Fibroblast of villous mesenchyme (primary cell): ENCODE results near the gene TRPM2. TPM values are rescaled to one million over a fixed set of nuclear protein-coding genes. Genes with fewer than 3 reads are reported as not detected.
"Not testable (repeated sequence)": the region's sequence is repeated elsewhere in the genome, so short reads cannot be mapped to it uniquely, and the experiment has no call there.

ENCODE experiments used
- DNase-seq: peaks from one replicate; pipeline ENCODE4 v3.0.0-alpha.2; 2010; ENCODE audit warnings: low read depth
- H3K4me3 ChIP-seq: 2 replicates; pipeline ENCODE4 v1.5.1; 2011; ENCODE audit warnings: low read depth, mild to moderate bottlenecking, low read length
- CTCF ChIP-seq: IDR thresholded peaks from 2 replicates; pipeline ENCODE4 v1.5.1; 2012; ENCODE audit warnings: low read depth, mild to moderate bottlenecking, low read length; ENCODE audit not compliant: insufficient read depth
- total RNA-seq: library from RNA; depleted of rRNA; stranded (reverse); fragments of >200 nt; gene quantifications from 2 replicates; pipeline ENCODE4 v1.2.3, GENCODE V29; 2012

TRPM2 gene
- total RNA-seq, 1 donor, result under 0.01 TPM

GRCh38 chr21:44392916-44393315, 39.5 kb downstream of the TRPM2 start:
- no peak for DNase-seq
- TF ChIP-seq CTCF, result no peak
- no peak overlapping the region for H3K4me3 ChIP-seq

- H3K4me3 ChIP-seq, result no peak overlapping the region
- no peak for TF ChIP-seq CTCF
- no peak for DNase-seq
Measured at GRCh38 chr21:44394733-44395132, 41.3 kb downstream of the TRPM2 start.

GRCh38 chr21:44395260-44395659, 41.8 kb downstream of the TRPM2 start:
- no peak for TF ChIP-seq CTCF
- no peak for DNase-seq
- H3K4me3 ChIP-seq, result no peak overlapping the region

- H3K4me3 ChIP-seq, DNase-seq: not testable (repeated sequence)
Measured at GRCh38 chr21:44396803-44397202, 43.4 kb downstream of the TRPM2 start.

GRCh38 chr21:44397431-44398031, 44.1 kb downstream of the TRPM2 start:
- no peak for TF ChIP-seq CTCF
- no peak overlapping the region for H3K4me3 ChIP-seq
- no peak for DNase-seq

- no peak for DNase-seq
- no peak overlapping the region for H3K4me3 ChIP-seq
- TF ChIP-seq CTCF, result no peak
Measured at GRCh38 chr21:44398499-44398898, 45.1 kb downstream of the TRPM2 start.

GRCh38 chr21:44399151-44399954, 45.9 kb downstream of the TRPM2 start:
- DNase-seq, result no peak
- TF ChIP-seq CTCF, result no peak
- no peak overlapping the region for H3K4me3 ChIP-seq
